ENCODE measurements around the gene UNC45B.

GRCh38 chr17:35160354-35161201, 13.0 kb downstream of the UNC45B start:
- TF ChIP-seq CTCF (IDR thresholded peaks at IDR 0.05; ENCODE audit: low read depth, low read length, poor library complexity, severe bottlenecking) (no peak), EZH2phosphoT487 (IDR thresholded peaks at IDR 0.05; ENCODE audit: borderline replicate concordance, low read length) (no peak)

Measured in DOHH2 (cell line).